DMS53 treated with DMSO at 0.1 percent for 48 hours (cell line): ENCODE measurements around the gene UNC80.

Experiments used
- DNase-seq: peaks from one replicate; lab custom pipeline; 2025; ENCODE audit not compliant: unreplicated experiment; lab: John Stamatoyannopoulos, UW

UNC80 gene

GRCh38 chr2:209805351-209805750 is 33.7 kb downstream of the UNC80 start:
- no peak for DNase-seq

DNA sequence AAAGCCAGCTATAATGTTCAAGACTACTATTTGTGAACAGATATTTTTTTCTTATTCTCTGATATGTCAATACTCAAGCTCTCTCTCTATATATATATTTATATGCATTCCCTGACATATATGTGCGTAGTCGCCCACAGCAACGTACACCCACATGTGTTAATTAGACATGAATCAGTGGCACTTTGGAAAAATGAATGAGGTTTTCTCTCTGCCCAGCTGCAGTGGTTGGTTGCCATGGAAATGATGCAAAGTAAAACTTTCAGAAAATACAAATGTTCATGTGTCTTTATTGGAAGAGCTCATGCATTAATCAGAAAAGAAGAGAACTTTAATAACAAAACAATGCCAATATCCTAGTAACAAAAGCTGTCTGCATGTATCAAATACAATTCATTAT is 34.7 kb downstream of the UNC80 start:
- no peak for DNase-seq

GRCh38 chr2:209808521-209808920 is 36.9 kb downstream of the UNC80 start:
- no peak for DNase-seq

GRCh38 chr2:209809256-209809655 is 37.6 kb downstream of the UNC80 start:
- DNase-seq, result no peak

GRCh38 chr2:209817844-209818271 is 46.2 kb downstream of the UNC80 start:
- DNase-seq, result no peak

GRCh38 chr2:209818939-209819338 is 47.3 kb downstream of the UNC80 start:
- no peak for DNase-seq

- no peak for DNase-seq
Observed at GRCh38 chr2:209821806-209822205, 50.2 kb downstream of the UNC80 start.

DNA sequence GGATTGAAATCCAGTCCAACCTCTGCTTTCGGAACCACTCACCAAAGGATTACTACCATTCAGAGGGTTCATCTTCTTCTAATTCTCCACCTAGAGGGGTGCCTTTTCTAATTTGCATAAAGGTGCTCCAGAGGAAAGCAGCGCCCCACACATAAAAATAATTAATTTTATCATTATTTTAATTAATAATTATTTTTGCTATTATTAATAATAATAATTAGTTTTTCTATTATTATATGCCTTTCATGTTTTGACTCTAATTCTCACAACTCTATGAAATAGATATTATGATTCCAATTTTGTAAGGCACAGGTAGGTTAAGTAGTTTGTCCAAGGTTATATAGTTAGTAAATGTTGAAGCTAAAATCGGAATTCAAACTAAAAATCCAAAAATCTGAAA is 51.9 kb downstream of the UNC80 start:
- DNase-seq, result no peak

- no peak for DNase-seq
Observed at GRCh38 chr2:209824391-209824790, 52.8 kb downstream of the UNC80 start.

GRCh38 chr2:209830722-209831465 is 59.3 kb downstream of the UNC80 start:
- DNase-seq, result no peak

- no peak for DNase-seq
Observed at GRCh38 chr2:209834767-209835166, 63.1 kb downstream of the UNC80 start.

DNA sequence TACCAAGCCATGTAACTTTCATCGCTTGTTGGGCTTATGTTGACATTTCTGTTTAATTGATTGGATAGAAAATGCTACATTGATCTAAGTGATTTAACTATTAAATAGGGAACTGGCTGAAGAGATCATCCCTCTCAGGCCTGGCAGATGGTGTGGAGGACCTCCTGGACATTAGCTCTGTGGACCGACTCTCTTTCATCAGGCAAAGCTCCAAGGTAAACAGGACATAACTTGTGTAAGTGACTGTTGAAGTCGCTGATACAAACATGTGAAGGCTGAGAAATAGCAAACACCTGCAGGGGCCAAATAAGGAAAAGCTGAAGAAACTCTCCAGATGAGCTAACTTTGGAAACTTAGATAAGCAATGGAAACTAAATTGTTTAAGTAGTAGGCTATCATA is 68.8 kb downstream of the UNC80 start:
- DNase-seq, result peak; percentile 55

DNA sequence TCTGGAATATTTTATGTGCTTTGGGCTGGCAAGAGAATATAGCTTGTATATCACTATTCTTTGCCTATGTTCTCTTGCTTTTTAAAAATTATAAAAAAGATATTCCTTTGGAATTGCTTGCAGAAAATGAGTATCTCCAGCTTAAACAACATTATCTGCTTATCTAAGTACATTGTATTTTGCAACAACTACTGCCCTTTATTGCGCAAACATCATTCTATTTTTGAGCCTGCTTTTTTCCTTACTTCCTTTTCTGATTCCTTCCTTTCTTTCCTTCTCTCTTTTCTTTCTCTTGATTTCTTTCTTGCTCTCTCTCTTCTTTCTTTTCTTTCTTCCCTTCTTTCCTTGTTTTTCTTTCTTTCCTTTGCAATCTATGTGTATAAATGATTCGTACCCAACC is 74.0 kb downstream of the UNC80 start:
- DNase-seq, result no peak

DNA sequence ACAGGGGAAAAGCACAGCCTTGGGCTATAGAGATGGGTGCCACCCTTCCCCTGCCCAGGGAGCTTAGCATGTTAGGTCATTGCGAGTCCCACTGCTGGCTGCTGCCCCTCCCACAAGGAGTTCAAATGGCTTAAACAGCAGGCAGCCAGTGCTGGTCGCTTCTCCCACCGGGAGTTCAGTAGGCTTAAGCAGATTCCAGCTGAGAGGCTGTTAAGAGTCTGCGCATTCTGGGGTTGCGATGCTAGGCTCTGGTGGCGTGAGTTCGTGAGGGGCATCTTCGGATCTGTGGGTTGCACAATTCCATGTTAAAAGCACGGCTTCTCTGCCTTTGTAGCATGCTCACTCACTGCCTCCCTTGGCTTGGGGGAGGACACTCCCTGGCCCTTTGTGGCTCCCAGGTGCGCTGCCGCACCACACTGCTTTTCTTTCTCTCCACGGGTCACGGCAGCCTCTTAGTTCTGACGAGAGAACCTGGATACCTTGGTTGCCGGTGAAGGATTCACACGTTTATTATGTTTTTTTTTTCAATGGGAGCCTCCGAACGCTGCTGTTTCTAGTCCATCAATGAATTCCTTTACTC is 93.2 kb downstream of the UNC80 start:
- DNase-seq, result no peak

- DNase-seq, result no peak
Observed at GRCh38 chr2:209868271-209868994, 96.8 kb downstream of the UNC80 start.

GRCh38 chr2:209870067-209870466 is 98.4 kb downstream of the UNC80 start:
- no peak for DNase-seq

GRCh38 chr2:209872675-209873074 is 101.0 kb downstream of the UNC80 start:
- DNase-seq, result no peak

- no peak for DNase-seq
Observed at GRCh38 chr2:209875270-209875669, 103.6 kb downstream of the UNC80 start.

DNA sequence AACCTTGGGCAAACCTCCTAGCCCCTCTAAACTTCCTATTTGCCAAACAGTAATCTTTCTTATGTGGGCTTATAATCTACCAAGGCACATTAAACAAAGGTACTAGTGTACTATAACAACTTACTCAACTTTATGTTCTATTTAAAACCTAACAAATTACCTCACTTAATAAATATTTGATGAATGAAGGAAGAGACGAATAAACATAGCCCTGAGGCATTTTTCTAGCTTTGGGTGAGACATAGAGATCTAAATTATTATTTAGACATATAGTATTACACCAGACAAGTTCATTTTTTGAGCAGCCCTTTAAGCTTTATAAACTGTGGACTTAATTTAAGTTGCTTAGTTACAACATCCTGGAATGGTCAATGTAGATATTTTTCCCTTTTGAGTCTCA is 104.6 kb downstream of the UNC80 start:
- DNase-seq, result no peak

- DNase-seq, result no peak
Observed at GRCh38 chr2:209878701-209879100, 107.1 kb downstream of the UNC80 start.

DNA sequence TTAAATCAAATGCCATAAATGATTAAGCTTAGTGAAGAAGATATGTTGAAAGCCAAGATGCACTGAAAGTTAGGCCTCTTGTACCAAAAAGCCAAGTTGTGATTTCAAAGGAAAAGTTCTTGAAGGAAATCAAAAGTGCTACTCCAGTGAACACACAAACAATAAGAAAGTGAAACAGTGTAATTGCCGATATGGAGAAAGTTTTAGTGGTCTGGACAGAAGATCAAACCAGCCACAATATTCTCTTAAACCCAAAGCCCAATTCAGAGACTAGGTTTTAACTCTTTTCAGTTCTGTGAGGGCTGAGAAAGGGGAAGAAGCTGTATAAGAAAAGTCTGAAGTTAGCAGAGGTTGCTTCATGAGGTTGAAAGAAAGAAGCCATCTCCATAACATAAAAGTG is 129.0 kb downstream of the UNC80 start:
- DNase-seq, result no peak

DNA sequence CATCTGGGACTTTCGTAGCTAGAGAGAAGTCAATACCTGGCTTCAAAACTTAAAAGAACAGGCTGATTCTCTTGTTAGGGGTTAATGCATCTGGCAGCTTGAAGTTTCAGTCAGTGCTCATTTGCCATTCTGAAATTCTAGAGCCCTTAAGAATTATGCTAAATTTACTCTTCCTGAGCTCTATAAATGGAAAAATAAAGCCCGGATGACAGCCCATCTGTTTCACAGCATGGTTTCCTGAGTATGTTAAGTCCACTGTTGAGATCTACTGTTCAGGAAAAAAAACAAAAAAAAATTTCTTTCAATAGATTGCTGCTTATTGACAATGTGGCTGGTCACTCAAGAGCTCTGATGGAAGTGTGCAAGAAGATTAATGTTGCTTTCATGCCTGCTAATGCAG is 129.5 kb downstream of the UNC80 start:
- DNase-seq, result no peak
